HEK293 (cell line): ENCODE data around the gene COPS3.

Source experiments
- ATF2 ChIP-seq: fragments of 450-650 bp; formaldehyde crosslinking; IDR thresholded peaks from 2 replicates; pipeline ENCODE4 v1.5.1; 2016; ENCODE audit warnings: missing biosample characterization, missing genetic modification characterization, low read depth
- MYNN ChIP-seq: fragments of 450-650 bp; formaldehyde crosslinking; IDR thresholded peaks from 2 replicates; pipeline ENCODE4 v1.5.1; 2016; ENCODE audit warnings: missing biosample characterization, missing genetic modification characterization, borderline replicate concordance
- ZEB2 ChIP-seq: fragments of 450-650 bp; formaldehyde crosslinking; IDR thresholded peaks from 2 replicates; pipeline ENCODE4 v1.5.1; 2016; ENCODE audit warnings: missing biosample characterization, missing genetic modification characterization
- ZNF138 ChIP-seq: fragments of 450-650 bp; formaldehyde crosslinking; IDR thresholded peaks from 2 replicates; pipeline ENCODE4 v1.5.1; 2016; ENCODE audit warnings: missing biosample characterization, missing genetic modification characterization, borderline replicate concordance
- ZNF37A ChIP-seq: fragments of 450-650 bp; IDR thresholded peaks from 2 replicates; pipeline ENCODE4 v1.5.1; 2018; ENCODE audit warnings: missing biosample characterization, missing genetic modification characterization
- ZNF510 ChIP-seq: fragments of 450-650 bp; formaldehyde crosslinking; IDR thresholded peaks from 2 replicates; pipeline ENCODE4 v1.5.1; 2018; ENCODE audit warnings: mild to moderate bottlenecking, missing genetic modification characterization, missing biosample characterization; ENCODE audit not compliant: insufficient replicate concordance
- ZNF513 ChIP-seq: fragments of 450-650 bp; IDR thresholded peaks from 2 replicates; pipeline ENCODE4 v1.5.1; 2018; ENCODE audit warnings: missing biosample characterization, missing genetic modification characterization
- ZNF518A ChIP-seq: fragments of 450-650 bp; formaldehyde crosslinking; conservative IDR thresholded peaks from 2 replicates; pipeline ENCODE4 v1.5.1; 2016; ENCODE audit warnings: low read depth, missing biosample characterization, missing genetic modification characterization
- ZNF549 ChIP-seq: fragments of 450-650 bp; IDR thresholded peaks from 2 replicates; pipeline ENCODE4 v1.5.1; 2018; ENCODE audit warnings: missing biosample characterization, missing genetic modification characterization, mild to moderate bottlenecking, inconsistent platforms, moderate library complexity
- ZNF768 ChIP-seq: fragments of 450-650 bp; formaldehyde crosslinking; IDR thresholded peaks from 2 replicates; pipeline ENCODE4 v1.5.1; 2018; ENCODE audit warnings: missing biosample characterization, mild to moderate bottlenecking, missing genetic modification characterization
- ZNF830 ChIP-seq: fragments of 450-650 bp; IDR thresholded peaks from 2 replicates; pipeline ENCODE4 v1.5.0; 2018; ENCODE audit warnings: missing biosample characterization, missing genetic modification characterization, low read depth, mild to moderate bottlenecking, moderate library complexity
- TF ChIP-seq, protein P1 (sequence below): fragments of 450-650 bp; formaldehyde crosslinking; IDR thresholded peaks from 2 replicates; pipeline ENCODE4 v1.5.1; 2016; ENCODE audit warnings: missing biosample characterization, missing genetic modification characterization
- TF ChIP-seq, protein P2 (sequence below): sonication (generic); formaldehyde crosslinking; IDR thresholded peaks from 2 replicates; pipeline ENCODE4 v1.8.1; 2022; ENCODE audit warnings: mild to moderate bottlenecking, moderate library complexity, missing genetic modification reagents
- TF ChIP-seq, protein P3 (sequence below): fragments of 450-650 bp; formaldehyde crosslinking; IDR thresholded peaks from 2 replicates; pipeline ENCODE4 v1.5.1; 2016; ENCODE audit warnings: missing biosample characterization, missing genetic modification characterization, borderline replicate concordance

- TF ChIP-seq, protein P1, sequence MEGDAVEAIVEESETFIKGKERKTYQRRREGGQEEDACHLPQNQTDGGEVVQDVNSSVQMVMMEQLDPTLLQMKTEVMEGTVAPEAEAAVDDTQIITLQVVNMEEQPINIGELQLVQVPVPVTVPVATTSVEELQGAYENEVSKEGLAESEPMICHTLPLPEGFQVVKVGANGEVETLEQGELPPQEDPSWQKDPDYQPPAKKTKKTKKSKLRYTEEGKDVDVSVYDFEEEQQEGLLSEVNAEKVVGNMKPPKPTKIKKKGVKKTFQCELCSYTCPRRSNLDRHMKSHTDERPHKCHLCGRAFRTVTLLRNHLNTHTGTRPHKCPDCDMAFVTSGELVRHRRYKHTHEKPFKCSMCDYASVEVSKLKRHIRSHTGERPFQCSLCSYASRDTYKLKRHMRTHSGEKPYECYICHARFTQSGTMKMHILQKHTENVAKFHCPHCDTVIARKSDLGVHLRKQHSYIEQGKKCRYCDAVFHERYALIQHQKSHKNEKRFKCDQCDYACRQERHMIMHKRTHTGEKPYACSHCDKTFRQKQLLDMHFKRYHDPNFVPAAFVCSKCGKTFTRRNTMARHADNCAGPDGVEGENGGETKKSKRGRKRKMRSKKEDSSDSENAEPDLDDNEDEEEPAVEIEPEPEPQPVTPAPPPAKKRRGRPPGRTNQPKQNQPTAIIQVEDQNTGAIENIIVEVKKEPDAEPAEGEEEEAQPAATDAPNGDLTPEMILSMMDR (tag by site-specific recombination) = no peak
- TF ChIP-seq ZNF549 (no peak), ZNF138 (tag by site-specific recombination) (no peak), ZNF830 (tag by site-specific recombination) (no peak), ZNF518A (tag by site-specific recombination) (no peak), ZNF513 (no peak), ATF2 (tag by site-specific recombination) (no peak), ZNF37A (tag by site-specific recombination) (no peak), ZNF510 (no peak), ZEB2 (tag by site-specific recombination) (no peak), ZNF768 (tag by site-specific recombination) (no peak), MYNN (tag by site-specific recombination) (no peak)
- TF ChIP-seq, protein P2, sequence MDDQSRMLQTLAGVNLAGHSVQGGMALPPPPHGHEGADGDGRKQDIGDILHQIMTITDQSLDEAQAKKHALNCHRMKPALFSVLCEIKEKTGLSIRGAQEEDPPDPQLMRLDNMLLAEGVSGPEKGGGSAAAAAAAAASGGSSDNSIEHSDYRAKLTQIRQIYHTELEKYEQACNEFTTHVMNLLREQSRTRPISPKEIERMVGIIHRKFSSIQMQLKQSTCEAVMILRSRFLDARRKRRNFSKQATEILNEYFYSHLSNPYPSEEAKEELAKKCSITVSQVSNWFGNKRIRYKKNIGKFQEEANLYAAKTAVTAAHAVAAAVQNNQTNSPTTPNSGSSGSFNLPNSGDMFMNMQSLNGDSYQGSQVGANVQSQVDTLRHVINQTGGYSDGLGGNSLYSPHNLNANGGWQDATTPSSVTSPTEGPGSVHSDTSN (CRISPR knock-in tag) = no peak
- TF ChIP-seq, protein P3, sequence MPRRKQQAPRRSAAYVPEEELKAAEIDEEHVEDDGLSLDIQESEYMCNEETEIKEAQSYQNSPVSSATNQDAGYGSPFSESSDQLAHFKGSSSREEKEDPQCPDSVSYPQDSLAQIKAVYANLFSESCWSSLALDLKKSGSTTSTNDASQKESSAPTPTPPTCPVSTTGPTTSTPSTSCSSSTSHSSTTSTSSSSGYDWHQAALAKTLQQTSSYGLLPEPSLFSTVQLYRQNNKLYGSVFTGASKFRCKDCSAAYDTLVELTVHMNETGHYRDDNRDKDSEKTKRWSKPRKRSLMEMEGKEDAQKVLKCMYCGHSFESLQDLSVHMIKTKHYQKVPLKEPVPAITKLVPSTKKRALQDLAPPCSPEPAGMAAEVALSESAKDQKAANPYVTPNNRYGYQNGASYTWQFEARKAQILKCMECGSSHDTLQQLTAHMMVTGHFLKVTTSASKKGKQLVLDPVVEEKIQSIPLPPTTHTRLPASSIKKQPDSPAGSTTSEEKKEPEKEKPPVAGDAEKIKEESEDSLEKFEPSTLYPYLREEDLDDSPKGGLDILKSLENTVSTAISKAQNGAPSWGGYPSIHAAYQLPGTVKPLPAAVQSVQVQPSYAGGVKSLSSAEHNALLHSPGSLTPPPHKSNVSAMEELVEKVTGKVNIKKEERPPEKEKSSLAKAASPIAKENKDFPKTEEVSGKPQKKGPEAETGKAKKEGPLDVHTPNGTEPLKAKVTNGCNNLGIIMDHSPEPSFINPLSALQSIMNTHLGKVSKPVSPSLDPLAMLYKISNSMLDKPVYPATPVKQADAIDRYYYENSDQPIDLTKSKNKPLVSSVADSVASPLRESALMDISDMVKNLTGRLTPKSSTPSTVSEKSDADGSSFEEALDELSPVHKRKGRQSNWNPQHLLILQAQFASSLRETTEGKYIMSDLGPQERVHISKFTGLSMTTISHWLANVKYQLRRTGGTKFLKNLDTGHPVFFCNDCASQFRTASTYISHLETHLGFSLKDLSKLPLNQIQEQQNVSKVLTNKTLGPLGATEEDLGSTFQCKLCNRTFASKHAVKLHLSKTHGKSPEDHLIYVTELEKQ (tag by site-specific recombination) = no peak
Observed at GRCh38 chr17:17231621-17232302, 49.3 kb downstream of the COPS3 start.
